Lung (tissue), 12 donors: Measurements from ENCODE around the gene TMCC3. TPM values are rescaled to one million over a fixed set of nuclear protein-coding genes. Genes with fewer than 3 reads are reported as not detected.

Source experiments
- ATAC-seq: fragments of 200-7000 bp; cut with Tn5 transposase; one replicate; pipeline ENCODE4 v1.9.1; 2020; ENCODE audit warnings: moderate number of reproducible peaks; ENCODE audit not compliant: insufficient read depth, low FRiP score
- DNase-seq, 3 donors: peaks; one replicate each; pipeline ENCODE4 v3.0.0-alpha.2; 2013 to 2017
- H3K27ac ChIP-seq, 2 donors: one replicate each; pipeline ENCODE4 v1.5.1; 2013; ENCODE audit warnings: mild to moderate bottlenecking in 2 of 2, moderate library complexity in 2 of 2, control low read depth in 1 of 2, inconsistent platforms in 1 of 2, low read depth in 1 of 2, low read length in 1 of 2
- H3K27me3 ChIP-seq, 3 donors: one replicate each; pipeline ENCODE4 v1.5.1; 2013; ENCODE audit warnings: low read length in 2 of 3; ENCODE audit not compliant: control insufficient read depth in 3 of 3, insufficient read depth in 3 of 3
- H3K36me3 ChIP-seq, 4 donors: one replicate each; pipeline ENCODE4 v1.5.1; 2013; ENCODE audit warnings: low read length in 4 of 4, mild to moderate bottlenecking in 1 of 4, moderate library complexity in 1 of 4; ENCODE audit not compliant: control insufficient read depth in 4 of 4, insufficient read depth in 4 of 4
- H3K4me1 ChIP-seq, 5 donors: one replicate each; pipeline ENCODE4 v1.5.1; 2013; ENCODE audit warnings: low read length in 5 of 5, mild to moderate bottlenecking in 2 of 5, moderate library complexity in 1 of 5; ENCODE audit not compliant: control insufficient read depth in 5 of 5, insufficient read depth in 5 of 5
- H3K4me3 ChIP-seq: one replicate; pipeline ENCODE4 v1.5.1; 2013; ENCODE audit warnings: mild to moderate bottlenecking, control low read depth, moderate library complexity
- H3K9ac ChIP-seq, 2 donors: one replicate each; pipeline ENCODE4 v1.5.1; 2013; ENCODE audit warnings: low read length in 2 of 2, control low read depth in 1 of 2; ENCODE audit not compliant: insufficient read depth in 1 of 2
- H3K9me3 ChIP-seq, 4 donors: one replicate each; pipeline ENCODE4 v1.5.1; 2013; ENCODE audit warnings: low read length in 3 of 4, mild to moderate bottlenecking in 1 of 4, moderate library complexity in 1 of 4; ENCODE audit not compliant: control insufficient read depth in 4 of 4, insufficient read depth in 3 of 4
- CTCF ChIP-seq: IDR thresholded peaks from 2 replicates; pipeline ENCODE4 v1.5.1; 2012; ENCODE audit warnings: mild to moderate bottlenecking; ENCODE audit errors: control extremely low read depth, extremely low read depth
- WGBS, 2 donors: extraction: QIAGEN DNeasy Blood & Tissue Kit; methylation state at CpG; one replicate each; pipeline ENCODE4 v1.1.7; 2013; 5-methylcytosine and 5-hydroxymethylcytosine counted together
- polyA plus RNA-seq, 2 donors: library from polyadenylated mRNA; stranded (reverse); fragments of 200-250 nt; gene quantifications; one replicate each; pipeline ENCODE4 v1.2.1, GENCODE V29; 2013
- total RNA-seq, 2 donors: library from RNA; depleted of rRNA in 1 of 2; stranded (reverse); fragments of >200 nt in 1 of 2; gene quantifications; one replicate each; pipeline ENCODE4 v1.2.1, GENCODE V29; 2014 to 2021
- donor health status: control.
- donor health status: control.
- donor health status: Bipolar disorder and iron deficiency.
- donor health status: healthy.
- donor health status: DM: yes; HTN: yes; CAD: no.

Gene TMCC3
- total and polyA plus RNA-seq, 4 donors: 1.7 to 17.8 (median 7.6) TPM

- peak overlapping the region in 1 of 2 donors; percentile 39 for H3K27ac ChIP-seq
- TF ChIP-seq CTCF: no peak
- peaks cover 0 to 11% (median 0%) of the 10 kb centered on the region in 5 donors for H3K4me1 ChIP-seq
- no peaks in the 10 kb centered on the region for H3K27me3 ChIP-seq
- peaks cover 0 to 2% (median 0%) of the 10 kb centered on the region in 4 donors for H3K36me3 ChIP-seq
- ATAC-seq (no peak), DNase-seq (no peak)
- no peak overlapping the region for H3K9ac ChIP-seq
- 88 to 94% methylated on average over 8 of the region's 8 CpGs for WGBS, 2 donors
- no peak overlapping the region for H3K4me3 ChIP-seq
- no peaks in the 10 kb centered on the region for H3K9me3 ChIP-seq
Observed at GRCh38 chr12:94590428-94590827, 59.9 kb downstream of the TMCC3 start.

GRCh38 chr12:94589591-94590001, 60.8 kb downstream of the TMCC3 start:
- H3K9ac ChIP-seq: no peak overlapping the region
- H3K36me3 ChIP-seq: peaks cover 0 to 2% (median 0%) of the 10 kb centered on the region in 4 donors
- DNase-seq: no peak
- no peak for TF ChIP-seq CTCF
- ATAC-seq: no peak
- peak overlapping the region in 1 of 2 donors; percentile 11 for H3K27ac ChIP-seq
- peaks cover 0 to 11% (median 0%) of the 10 kb centered on the region in 5 donors for H3K4me1 ChIP-seq
- WGBS, 2 donors: 93 to 95% methylated on average over 5 of the region's 5 CpGs
- H3K9me3 ChIP-seq: no peaks in the 10 kb centered on the region
- no peaks in the 10 kb centered on the region for H3K27me3 ChIP-seq
- H3K4me3 ChIP-seq: no peak overlapping the region

- Histone ChIP-seq H3K9me3 (no peaks in the 10 kb centered on the region), H3K27ac (peak overlapping the region; percentile 66 to 87), H3K9ac (no peak overlapping the region), H3K4me3 (no peak overlapping the region), H3K4me1 (peaks cover 0 to 8% (median 0%) of the 10 kb centered on the region in 5 donors), H3K27me3 (no peaks in the 10 kb centered on the region), H3K36me3 (peaks cover 0 to 2% (median 0%) of the 10 kb centered on the region in 4 donors)
- DNase-seq: no peak
- WGBS, 2 donors: 81 to 82% methylated on average over 4 of the region's 4 CpGs
- ATAC-seq: no peak
- no peak for TF ChIP-seq CTCF
Observed at GRCh38 chr12:94588346-94588745, 62.0 kb downstream of the TMCC3 start.
